IPS-15b (cell line): ENCODE results near the gene PCSK5.
"Not testable (repeated sequence)": the region's sequence is repeated elsewhere in the genome, so short reads cannot be mapped to it uniquely, and the experiment has no call there.

Experiments used
- H3K27me3 ChIP-seq: one replicate; pipeline ENCODE4 v1.6.1; 2013; ENCODE audit warnings: low read length; ENCODE audit not compliant: control insufficient read depth, insufficient read depth
- H3K36me3 ChIP-seq: one replicate; pipeline ENCODE4 v1.6.1; 2013; ENCODE audit warnings: low read length; ENCODE audit not compliant: control insufficient read depth, insufficient read depth
- H3K4me1 ChIP-seq: one replicate; pipeline ENCODE4 v1.6.1; 2013; ENCODE audit warnings: mild to moderate bottlenecking, low read length; ENCODE audit not compliant: control insufficient read depth, insufficient read depth
- H3K4me3 ChIP-seq: one replicate; pipeline ENCODE4 v1.5.1; 2013; ENCODE audit warnings: low read depth, low read length
- H3K9ac ChIP-seq: one replicate; pipeline ENCODE4 v1.6.1; 2013; ENCODE audit warnings: low read depth, mild to moderate bottlenecking, low read length
- H3K9me3 ChIP-seq: one replicate; pipeline ENCODE4 v1.6.1; 2013; ENCODE audit warnings: mild to moderate bottlenecking, low read length; ENCODE audit not compliant: control insufficient read depth, insufficient read depth

Gene PCSK5

DNA sequence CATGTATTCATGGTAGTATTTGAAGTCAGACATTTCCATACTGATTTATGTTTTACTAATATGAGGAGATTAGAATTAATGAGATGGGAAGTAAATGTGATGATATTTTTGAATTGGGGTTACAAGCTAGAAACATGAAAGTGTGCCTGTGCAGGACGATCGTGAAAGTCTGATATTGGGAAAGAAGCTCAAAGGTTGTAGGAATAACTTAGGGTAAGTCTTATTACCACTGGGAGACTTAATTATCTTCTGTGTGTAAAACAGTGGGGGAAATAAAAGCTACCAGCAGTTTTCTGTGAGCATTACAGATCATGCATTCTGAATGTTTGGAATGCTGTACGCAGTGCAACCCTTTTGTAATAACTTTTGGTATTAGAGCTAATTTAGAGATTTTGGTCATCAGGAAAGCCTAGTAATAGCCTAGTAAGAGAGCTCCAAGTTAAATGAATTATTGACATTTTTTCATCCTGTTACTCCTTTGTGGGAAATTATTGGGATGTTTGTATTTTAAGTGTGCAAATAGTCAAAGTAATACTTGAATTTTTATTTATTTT lies 153.9 kb downstream of the PCSK5 start:
- Histone ChIP-seq H3K27me3 (no peaks in the 10 kb centered on the region), H3K9me3 (no peaks in the 10 kb centered on the region), H3K9ac (no peak overlapping the region), H3K4me1 (no peaks in the 10 kb centered on the region), H3K4me3 (no peak overlapping the region), H3K36me3 (no peaks in the 10 kb centered on the region)

DNA sequence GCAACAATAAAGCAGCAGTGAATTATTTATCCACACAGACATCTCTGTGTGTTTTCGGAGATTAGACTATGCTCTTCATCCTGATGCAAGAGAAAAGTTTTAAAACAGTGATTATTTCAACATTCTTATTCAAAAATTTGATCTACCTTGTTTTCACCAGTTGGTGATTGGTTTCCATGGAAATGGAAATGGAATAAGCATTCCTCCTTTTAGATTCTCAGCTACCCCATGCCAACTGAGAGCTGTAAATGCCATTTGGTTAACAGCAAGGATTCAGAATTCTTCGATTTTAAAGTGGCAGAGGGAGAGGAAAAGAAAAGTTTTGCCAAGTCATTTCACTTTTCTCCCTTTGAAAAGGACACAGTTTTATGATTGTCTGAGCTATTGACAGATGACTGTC lies 154.7 kb downstream of the PCSK5 start:
- H3K4me1 ChIP-seq, result no peaks in the 10 kb centered on the region
- no peaks in the 10 kb centered on the region for H3K9me3 ChIP-seq
- H3K4me3 ChIP-seq, result no peak overlapping the region
- H3K9ac ChIP-seq, result no peak overlapping the region
- H3K36me3 ChIP-seq, result no peaks in the 10 kb centered on the region
- H3K27me3 ChIP-seq, result no peaks in the 10 kb centered on the region

DNA sequence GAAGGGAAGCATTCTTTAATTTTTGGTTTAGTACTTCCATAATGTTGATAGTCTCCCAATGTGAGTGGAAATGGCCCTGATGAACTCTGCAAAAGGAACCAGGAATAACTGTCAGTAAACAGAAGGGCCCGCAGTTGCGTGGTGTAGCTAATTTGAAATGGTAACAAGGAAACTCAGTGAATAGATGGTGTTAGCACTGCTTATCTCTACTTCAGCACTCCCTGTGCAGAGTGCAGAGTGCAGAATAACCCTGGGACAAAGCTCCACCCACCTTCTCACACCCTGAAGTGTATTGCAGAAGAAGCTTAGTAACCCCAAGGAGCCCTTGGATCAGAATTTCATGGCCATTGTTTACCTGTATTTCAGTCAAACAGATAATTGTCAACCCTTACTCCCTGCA lies 158.9 kb downstream of the PCSK5 start:
- Histone ChIP-seq H3K9ac (no peak overlapping the region), H3K4me3 (no peak overlapping the region), H3K27me3 (no peaks in the 10 kb centered on the region), H3K4me1 (no peaks in the 10 kb centered on the region), H3K36me3 (no peaks in the 10 kb centered on the region), H3K9me3 (no peaks in the 10 kb centered on the region)

DNA sequence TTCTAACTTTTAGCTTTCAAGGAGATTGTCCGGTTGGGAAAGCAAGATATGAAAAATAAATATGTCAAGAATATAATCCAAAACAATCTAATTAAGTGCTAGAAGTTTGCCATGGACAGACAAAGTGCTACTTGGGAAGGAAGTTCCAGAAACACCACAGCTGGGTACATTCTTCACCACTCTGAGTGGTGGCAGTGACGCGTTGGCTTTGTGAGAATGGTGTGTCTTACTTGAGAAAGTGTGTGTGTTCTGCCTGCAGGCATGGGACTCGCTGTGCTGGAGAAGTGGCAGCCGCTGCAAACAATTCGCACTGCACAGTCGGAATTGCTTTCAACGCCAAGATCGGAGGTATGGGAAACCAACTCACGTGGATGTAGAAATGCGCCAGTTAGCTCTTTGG lies 177.2 kb downstream of the PCSK5 start:
- no peaks in the 10 kb centered on the region for H3K27me3 ChIP-seq
- no peak overlapping the region for H3K9ac ChIP-seq
- no peaks in the 10 kb centered on the region for H3K36me3 ChIP-seq
- H3K4me3 ChIP-seq, result no peak overlapping the region
- no peaks in the 10 kb centered on the region for H3K4me1 ChIP-seq
- H3K9me3 ChIP-seq, result no peaks in the 10 kb centered on the region

DNA sequence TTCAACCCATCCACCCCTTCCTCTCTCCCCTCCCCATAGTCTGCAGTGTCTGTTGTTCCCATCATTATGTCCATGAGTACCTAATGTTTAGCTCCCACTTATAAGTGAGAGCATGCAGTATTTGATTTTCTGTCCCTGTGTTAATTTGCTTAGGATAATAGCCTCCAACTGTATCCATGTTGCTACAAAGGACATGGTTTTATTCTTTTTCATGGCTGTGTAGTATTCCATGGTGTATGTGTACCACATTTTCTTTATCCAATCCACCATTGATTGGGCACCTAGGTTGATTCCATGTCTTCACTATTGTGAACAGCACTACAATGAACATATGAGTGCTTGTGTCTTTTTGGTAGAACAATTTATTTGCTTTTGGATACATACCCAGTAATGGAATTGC lies 187.1 kb downstream of the PCSK5 start:
- Histone ChIP-seq H3K27me3 (no peaks in the 10 kb centered on the region), H3K9ac (no peak overlapping the region), H3K36me3 (no peaks in the 10 kb centered on the region), H3K4me3 (no peak overlapping the region), H3K9me3 (no peaks in the 10 kb centered on the region), H3K4me1 (no peaks in the 10 kb centered on the region)

DNA sequence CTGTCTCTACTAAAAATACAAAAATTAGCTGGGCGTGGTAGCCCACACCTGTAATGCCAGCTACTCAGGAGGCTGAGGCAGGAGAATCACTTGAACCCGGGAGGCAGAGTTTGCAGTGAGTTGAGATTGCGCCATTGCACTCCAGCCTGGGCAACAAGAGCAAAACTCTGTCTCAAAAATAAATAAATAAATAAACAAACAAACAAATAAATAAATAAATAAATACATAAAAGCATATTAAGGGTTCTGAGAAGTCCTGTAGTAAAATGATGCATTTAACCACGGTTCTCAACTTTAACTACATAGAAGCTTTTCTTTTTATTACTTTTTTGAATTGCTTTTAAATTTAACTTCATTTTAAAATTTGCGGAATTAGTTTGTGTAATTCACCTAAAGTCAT lies 190.8 kb downstream of the PCSK5 start:
- H3K9me3 ChIP-seq, H3K27me3 ChIP-seq, H3K9ac ChIP-seq, H3K36me3 ChIP-seq, H3K4me1 ChIP-seq, H3K4me3 ChIP-seq: not testable (repeated sequence)

DNA sequence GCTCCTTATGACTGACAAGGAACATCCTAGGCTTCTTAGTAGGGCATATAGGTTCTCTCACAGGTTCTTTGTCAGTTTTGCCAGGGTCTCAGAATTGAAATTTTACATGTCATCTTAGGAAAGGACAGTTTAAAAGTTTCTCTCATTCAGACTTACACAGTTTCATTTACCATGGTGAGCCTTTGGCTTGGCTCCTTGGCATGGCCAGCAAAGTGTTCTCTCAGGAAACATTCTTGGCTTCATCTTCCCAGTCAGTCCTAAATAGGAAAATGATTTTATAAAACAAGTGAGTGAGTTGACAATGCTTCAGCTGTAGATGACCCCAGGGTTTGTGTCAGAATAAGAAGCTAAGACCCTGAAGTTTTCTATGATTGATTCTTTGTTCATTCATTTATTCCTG lies 191.6 kb downstream of the PCSK5 start:
- Histone ChIP-seq H3K4me3 (no peak overlapping the region), H3K27me3 (no peaks in the 10 kb centered on the region), H3K9ac (no peak overlapping the region), H3K36me3 (no peaks in the 10 kb centered on the region), H3K9me3 (no peaks in the 10 kb centered on the region), H3K4me1 (no peaks in the 10 kb centered on the region)

DNA sequence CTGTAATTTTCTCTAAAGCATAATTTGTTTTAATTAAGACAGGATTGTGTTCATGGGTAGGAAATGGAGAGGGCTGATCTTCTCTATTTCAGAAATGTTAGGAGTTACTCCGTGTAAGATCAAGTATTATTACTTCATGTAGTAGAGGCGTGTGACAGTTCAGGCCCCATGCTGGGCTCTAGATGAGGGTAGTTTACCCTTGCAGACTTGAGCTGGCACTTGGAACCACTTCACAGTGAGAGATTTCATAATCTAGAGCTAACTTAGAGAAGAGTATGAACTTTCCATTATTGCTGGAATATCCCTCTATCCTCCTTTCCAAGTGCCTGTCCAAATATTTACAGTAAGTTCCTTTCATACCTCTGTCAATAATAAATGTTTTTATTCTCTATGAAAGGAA lies 195.1 kb downstream of the PCSK5 start:
- Histone ChIP-seq H3K4me1 (no peaks in the 10 kb centered on the region), H3K9me3 (no peaks in the 10 kb centered on the region), H3K27me3 (no peaks in the 10 kb centered on the region), H3K9ac (no peak overlapping the region), H3K4me3 (no peak overlapping the region), H3K36me3 (no peaks in the 10 kb centered on the region)

DNA sequence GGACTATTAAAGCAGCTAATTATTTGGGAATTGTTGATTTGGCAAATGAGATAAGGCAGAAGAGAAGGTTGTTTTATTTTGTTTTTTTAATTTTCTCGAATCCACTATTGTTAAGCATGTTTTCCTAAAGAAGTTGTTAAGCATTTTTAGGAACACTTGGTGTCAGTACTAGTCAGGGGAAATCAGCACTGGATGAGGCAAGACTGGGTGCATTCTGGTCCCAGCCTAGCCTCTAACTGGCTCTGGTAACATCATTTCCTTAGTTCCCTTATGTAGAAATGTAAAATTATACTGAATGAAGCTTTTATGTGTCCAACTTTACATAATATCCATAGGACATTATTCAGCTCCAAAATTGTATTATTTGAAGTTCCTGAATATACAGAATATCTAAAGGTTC lies 196.1 kb downstream of the PCSK5 start:
- no peaks in the 10 kb centered on the region for H3K27me3 ChIP-seq
- no peak overlapping the region for H3K9ac ChIP-seq
- H3K4me1 ChIP-seq, result no peaks in the 10 kb centered on the region
- H3K4me3 ChIP-seq, result no peak overlapping the region
- H3K9me3 ChIP-seq, result no peaks in the 10 kb centered on the region
- no peaks in the 10 kb centered on the region for H3K36me3 ChIP-seq

DNA sequence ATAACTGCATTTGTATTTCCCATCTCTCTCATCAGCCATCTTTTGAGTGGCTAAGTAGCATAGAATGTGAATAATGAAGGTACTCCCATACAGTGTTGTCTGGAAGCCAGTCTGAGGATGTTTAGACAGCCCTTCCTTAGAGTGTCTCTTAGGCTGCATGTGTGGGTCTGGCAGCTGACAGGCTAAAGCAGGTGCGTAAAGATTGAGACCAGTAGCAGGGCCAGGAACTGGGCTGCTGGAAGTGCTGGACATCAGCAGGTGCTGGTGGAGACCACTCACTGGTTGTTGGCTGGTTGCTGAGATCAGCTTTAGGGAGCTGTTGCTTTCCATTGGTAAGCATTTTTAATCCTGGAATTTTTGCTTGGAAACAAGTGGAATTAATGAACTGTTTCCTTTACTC lies 197.5 kb downstream of the PCSK5 start:
- Histone ChIP-seq H3K9ac (no peak overlapping the region), H3K4me3 (no peak overlapping the region), H3K9me3 (no peaks in the 10 kb centered on the region), H3K4me1 (no peaks in the 10 kb centered on the region), H3K36me3 (no peaks in the 10 kb centered on the region), H3K27me3 (no peaks in the 10 kb centered on the region)

DNA sequence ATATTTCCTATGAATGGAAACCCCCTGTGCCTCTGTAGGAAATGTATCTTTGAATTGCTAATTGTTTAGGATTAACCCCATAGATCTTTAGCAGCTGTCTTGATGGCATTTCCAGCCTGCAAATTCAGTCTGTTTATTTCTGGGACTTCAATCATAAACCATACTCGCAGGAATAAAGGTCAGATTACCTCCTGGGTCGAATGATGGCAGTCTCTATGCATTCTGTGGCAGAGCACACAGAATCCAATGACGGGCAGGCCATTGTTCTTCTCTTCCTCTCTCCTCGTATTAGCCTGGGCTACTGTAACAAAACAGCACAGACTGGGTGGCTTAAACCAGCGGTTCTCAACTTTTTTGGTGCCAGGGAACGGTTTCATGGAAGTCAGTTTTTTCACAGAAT lies 199.9 kb downstream of the PCSK5 start:
- H3K9ac ChIP-seq, result no peak overlapping the region
- H3K27me3 ChIP-seq, result no peaks in the 10 kb centered on the region
- H3K4me3 ChIP-seq, result no peak overlapping the region
- H3K4me1 ChIP-seq, result no peaks in the 10 kb centered on the region
- no peaks in the 10 kb centered on the region for H3K36me3 ChIP-seq
- H3K9me3 ChIP-seq, result no peaks in the 10 kb centered on the region

DNA sequence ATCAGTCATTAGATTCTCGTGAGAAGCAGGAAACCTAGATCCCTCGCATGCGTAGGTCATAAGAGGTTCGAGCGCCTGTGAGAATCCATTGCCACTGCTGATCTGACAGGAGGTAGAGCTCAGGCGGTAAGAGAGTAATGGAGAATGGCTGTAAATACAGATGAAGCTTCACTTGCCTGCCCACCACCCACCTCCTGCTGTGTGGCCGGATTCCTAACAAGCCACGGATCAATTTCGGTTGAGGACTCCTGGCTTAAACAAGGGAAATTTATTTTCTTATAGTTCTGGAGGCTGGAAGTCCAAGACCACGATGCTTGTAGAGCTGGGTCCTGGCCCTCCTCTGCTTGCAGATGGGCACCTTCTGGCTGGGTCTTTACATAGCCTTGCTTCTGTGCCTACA lies 200.4 kb downstream of the PCSK5 start:
- Histone ChIP-seq H3K36me3 (no peaks in the 10 kb centered on the region), H3K4me1 (no peaks in the 10 kb centered on the region), H3K4me3 (no peak overlapping the region), H3K27me3 (no peaks in the 10 kb centered on the region), H3K9ac (no peak overlapping the region), H3K9me3 (no peaks in the 10 kb centered on the region)

DNA sequence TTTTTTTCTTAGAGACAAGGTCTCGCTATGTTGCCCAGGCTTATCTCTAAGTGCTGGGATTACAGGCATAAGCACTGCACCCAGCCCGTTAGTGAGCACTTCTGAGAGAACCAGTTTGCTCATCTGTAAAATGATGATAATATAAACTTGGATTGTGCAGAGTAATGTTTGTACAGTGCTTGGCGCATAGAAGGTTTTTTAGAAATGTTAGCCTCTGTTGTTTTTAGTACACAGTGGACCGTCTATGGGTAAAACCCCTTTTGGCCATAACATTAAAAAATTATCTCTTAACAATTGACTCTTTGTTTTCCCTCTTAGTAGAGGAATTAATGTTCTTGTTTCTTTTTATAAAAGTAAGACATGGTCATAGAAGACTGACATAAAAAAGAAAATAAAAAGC lies 202.1 kb downstream of the PCSK5 start:
- Histone ChIP-seq H3K9ac (no peak overlapping the region), H3K9me3 (no peaks in the 10 kb centered on the region), H3K4me1 (no peaks in the 10 kb centered on the region), H3K4me3 (no peak overlapping the region), H3K27me3 (no peaks in the 10 kb centered on the region), H3K36me3 (no peaks in the 10 kb centered on the region)
